B cell (primary cell): ENCODE data around the gene TOP2A.

Source experiments
- CTCF ChIP-seq: fragments of 200-600 bp; IDR thresholded peaks from one replicate; pipeline ENCODE4 v1.8.0; 2022; ENCODE audit warnings: antibody characterized with exemption, mild to moderate bottlenecking
- EZH2 ChIP-seq: IDR thresholded peaks from 2 replicates; pipeline ENCODE4 v1.6.1; 2012; ENCODE audit warnings: borderline replicate concordance, low read depth, mild to moderate bottlenecking, moderate library complexity, low read length; ENCODE audit not compliant: insufficient read depth, poor library complexity, severe bottlenecking

GRCh38 chr17:40460604-40460967 lies 42.9 kb upstream of the TOP2A start:
- TF ChIP-seq CTCF (no peak), EZH2 (no peak)
